Measurements from ENCODE around the gene TMEM181.
A peak's percentile ranks its signal among the peaks of the same experiment; 100 is the strongest.
"Not testable (repeated sequence)": the region's sequence is repeated elsewhere in the genome, so short reads cannot be mapped to it uniquely, and the experiment has no call there.

Gene TMEM181

GRCh38 chr6:158559895-158560835, at the start of gene TMEM181:
TMEM181 (plus strand) TSS chr6:158560091; CDS start chr6:158560225, 134 bp downstream.
- peak; percentile 91 for DNase-seq

GRCh38 chr6:158512809-158513208, 47.1 kb upstream of the TMEM181 start:
- no peak for DNase-seq

GRCh38 chr6:158514176-158514575, 45.7 kb upstream of the TMEM181 start:
- DNase-seq, result no peak

GRCh38 chr6:158514991-158515390, 44.9 kb upstream of the TMEM181 start:
- no peak for DNase-seq

GRCh38 chr6:158516098-158516497, 43.8 kb upstream of the TMEM181 start:
- peak; percentile 24 for DNase-seq

- DNase-seq, result no peak
Measured at GRCh38 chr6:158517038-158517437, 42.9 kb upstream of the TMEM181 start.

- DNase-seq, result no peak
Measured at GRCh38 chr6:158517581-158517980, 42.3 kb upstream of the TMEM181 start.

GRCh38 chr6:158518191-158519127, 41.4 kb upstream of the TMEM181 start:
- peak; percentile 78 for DNase-seq

- DNase-seq, result no peak
Measured at GRCh38 chr6:158519300-158519699, 40.6 kb upstream of the TMEM181 start.

GRCh38 chr6:158519761-158520160, 40.1 kb upstream of the TMEM181 start:
- no peak for DNase-seq

- DNase-seq, result not testable (repeated sequence)
Measured at GRCh38 chr6:158520975-158521374, 38.9 kb upstream of the TMEM181 start.

GRCh38 chr6:158521759-158522158, 38.1 kb upstream of the TMEM181 start:
- DNase-seq, result no peak

- no peak for DNase-seq
Measured at GRCh38 chr6:158522616-158523015, 37.3 kb upstream of the TMEM181 start.

- no peak for DNase-seq
Measured at GRCh38 chr6:158524311-158524710, 35.6 kb upstream of the TMEM181 start.

- not testable (repeated sequence) for DNase-seq
Measured at GRCh38 chr6:158527858-158528257, 32.0 kb upstream of the TMEM181 start.

GRCh38 chr6:158528826-158529225, 31.1 kb upstream of the TMEM181 start:
- DNase-seq, result no peak

- DNase-seq, result no peak
Measured at GRCh38 chr6:158529629-158530028, 30.3 kb upstream of the TMEM181 start.

GRCh38 chr6:158531566-158531965, 28.3 kb upstream of the TMEM181 start:
- DNase-seq, result no peak

GRCh38 chr6:158531970-158532369, 27.9 kb upstream of the TMEM181 start:
- no peak for DNase-seq

GRCh38 chr6:158536084-158536890, 23.6 kb upstream of the TMEM181 start:
- DNase-seq, result peak; percentile 77

- peak; percentile 82 for DNase-seq
Measured at GRCh38 chr6:158536891-158537798, 22.7 kb upstream of the TMEM181 start.
